WTC11 (cell line): ENCODE data around the gene ALK. TPM values are rescaled to one million over a fixed set of nuclear protein-coding genes. Genes with fewer than 3 reads are reported as not detected.

ENCODE experiments used
- ATAC-seq: fragments of 200-7000 bp; cut with Tn5 transposase; 2 replicates; pipeline ENCODE4 v1.10.0; 2021; ENCODE audit warnings: mild to moderate bottlenecking, moderate library complexity
- CTCF ChIA-PET: fragments of 300-600 bp; sonication (Branson Sonifier 250); formaldehyde crosslinking; loops from one replicate; lab custom pipeline; 2021; ENCODE audit warnings: antibody characterized with exemption; lab: Charles Lee
- POLR2A ChIA-PET: fragments of 350-600 bp; sonication (Branson Sonifier 250); formaldehyde crosslinking; loops from one replicate; lab custom pipeline; 2021; ENCODE audit warnings: antibody characterized with exemption; lab: Charles Lee
- DNase-seq: peaks from one replicate; pipeline ENCODE4 v3.0.0; 2021; ENCODE audit warnings: low spot score
- H3K27ac Mint-ChIP-seq: 2 replicates; pipeline ENCODE4 v1.8.0; 2021; ENCODE audit warnings: mixed read lengths
- H3K27me3 Mint-ChIP-seq: 2 replicates; pipeline ENCODE4 v1.8.0; 2021; ENCODE audit warnings: low read depth, mild to moderate bottlenecking, moderate library complexity, mixed read lengths
- H3K36me3 Mint-ChIP-seq: 2 replicates; pipeline ENCODE4 v1.8.0; 2021; ENCODE audit warnings: mixed read lengths
- H3K4me1 Mint-ChIP-seq: 2 replicates; pipeline ENCODE4 v1.8.0; 2022; ENCODE audit warnings: mixed read lengths
- H3K4me3 Mint-ChIP-seq: 2 replicates; pipeline ENCODE4 v1.8.0; 2021; ENCODE audit warnings: mild to moderate bottlenecking, moderate library complexity, mixed read lengths
- H3K9me3 Mint-ChIP-seq: 2 replicates; pipeline ENCODE4 v1.8.0; 2021; ENCODE audit warnings: mixed read lengths
- AR ChIP-seq: fragments of 250-450 bp; sonication (Bioruptor Pico); IDR thresholded peaks from 2 replicates; pipeline ENCODE4 v1.9.0; 2021; ENCODE audit warnings: mild to moderate bottlenecking
- CREB1 ChIP-seq: sonication (generic); formaldehyde crosslinking; IDR thresholded peaks from 2 replicates; pipeline ENCODE4 v1.8.0; 2023; ENCODE audit warnings: mild to moderate bottlenecking, missing genetic modification reagents
- E2F4 ChIP-seq: sonication (generic); formaldehyde crosslinking; IDR thresholded peaks from 2 replicates; pipeline ENCODE4 v1.8.1; 2022; ENCODE audit warnings: low read depth, mild to moderate bottlenecking, moderate library complexity, missing genetic modification reagents, borderline replicate concordance
- ELF4 ChIP-seq: sonication (generic); formaldehyde crosslinking; IDR thresholded peaks from 2 replicates; pipeline ENCODE4 v1.8.1; 2022; ENCODE audit warnings: low read depth, mild to moderate bottlenecking, moderate library complexity, missing genetic modification reagents
- GTF2I ChIP-seq: fragments of 250-450 bp; sonication (Bioruptor Pico); conservative IDR thresholded peaks from 2 replicates; pipeline ENCODE4 v1.4.0; 2021; ENCODE audit warnings: mild to moderate bottlenecking
- HMGA2 ChIP-seq: fragments of 250-450 bp; sonication (Bioruptor Pico); IDR thresholded peaks from 2 replicates; pipeline ENCODE4 v1.4.0; 2021; ENCODE audit warnings: mild to moderate bottlenecking, moderate library complexity
- KAT7 ChIP-seq: sonication (generic); formaldehyde crosslinking; IDR thresholded peaks from 2 replicates; pipeline ENCODE4 v1.8.1; 2023; ENCODE audit warnings: missing genetic modification reagents, mild to moderate bottlenecking, borderline replicate concordance
- MLX ChIP-seq: sonication (generic); formaldehyde crosslinking; IDR thresholded peaks from 2 replicates; pipeline ENCODE4 v1.8.1; 2023; ENCODE audit warnings: mild to moderate bottlenecking, missing genetic modification reagents, moderate library complexity
- NR1H2 ChIP-seq: sonication (generic); formaldehyde crosslinking; IDR thresholded peaks from 2 replicates; pipeline ENCODE4 v1.9.0; 2021; ENCODE audit warnings: mild to moderate bottlenecking, moderate library complexity, missing genetic modification reagents
- NR2C2 ChIP-seq: sonication (generic); formaldehyde crosslinking; IDR thresholded peaks from 2 replicates; pipeline ENCODE4 v1.8.0; 2022; ENCODE audit warnings: mild to moderate bottlenecking, missing genetic modification reagents
- OVOL2 ChIP-seq: fragments of 250-450 bp; sonication (Bioruptor Pico); IDR thresholded peaks from 2 replicates; pipeline ENCODE4 v1.9.0; 2021; ENCODE audit warnings: mild to moderate bottlenecking, borderline replicate concordance
- SMAD3 ChIP-seq: sonication (generic); formaldehyde crosslinking; IDR thresholded peaks from 2 replicates; pipeline ENCODE4 v1.8.0; 2022; ENCODE audit warnings: missing genetic modification reagents, mild to moderate bottlenecking, borderline replicate concordance
- TEAD1 ChIP-seq: sonication (generic); formaldehyde crosslinking; IDR thresholded peaks from 2 replicates; pipeline ENCODE4 v1.8.0; 2022; ENCODE audit warnings: mild to moderate bottlenecking, missing genetic modification reagents
- TP53 ChIP-seq: sonication (generic); formaldehyde crosslinking; IDR thresholded peaks from 2 replicates; pipeline ENCODE4 v1.8.1; 2023; ENCODE audit warnings: mild to moderate bottlenecking, missing genetic modification reagents
- ZBTB43 ChIP-seq: sonication (generic); formaldehyde crosslinking; IDR thresholded peaks from 2 replicates; pipeline ENCODE4 v1.8.1; 2023; ENCODE audit warnings: mild to moderate bottlenecking, missing genetic modification reagents
- ZNF219 ChIP-seq: sonication (generic); formaldehyde crosslinking; IDR thresholded peaks from 2 replicates; pipeline ENCODE4 v1.8.0; 2023; ENCODE audit warnings: missing genetic modification reagents, mild to moderate bottlenecking, borderline replicate concordance
- ZNF396 ChIP-seq: fragments of 250-450 bp; sonication (Bioruptor Pico); IDR thresholded peaks from 2 replicates; pipeline ENCODE4 v1.8.0; 2021; ENCODE audit warnings: mild to moderate bottlenecking, moderate library complexity, borderline replicate concordance
- total RNA-seq: library from RNA; stranded (reverse); gene quantifications from 3 replicates; pipeline ENCODE4 v1.2.3, GENCODE V29; 2021
- TF ChIP-seq, protein P1 (sequence below): fragments of 250-450 bp; sonication (Bioruptor Pico); IDR thresholded peaks from 2 replicates; pipeline ENCODE4 v1.9.0; 2021; ENCODE audit warnings: moderate library complexity, mild to moderate bottlenecking, inconsistent platforms, borderline replicate concordance
- TF ChIP-seq, protein P2 (sequence below): sonication (generic); formaldehyde crosslinking; IDR thresholded peaks from 2 replicates; pipeline ENCODE4 v1.8.1; 2023; ENCODE audit warnings: mild to moderate bottlenecking, missing genetic modification reagents, moderate library complexity
- TF ChIP-seq, protein P3 (sequence below): sonication (generic); formaldehyde crosslinking; IDR thresholded peaks from 2 replicates; pipeline ENCODE4 v1.8.1; 2023; ENCODE audit warnings: mild to moderate bottlenecking, moderate library complexity, missing genetic modification reagents
- TF ChIP-seq, protein P4 (sequence below): fragments of 250-450 bp; sonication (Bioruptor Pico); IDR thresholded peaks from 2 replicates; pipeline ENCODE4 v2.1.2; 2022; ENCODE audit warnings: mild to moderate bottlenecking, moderate library complexity

ALK gene
- total RNA-seq, 1 experiment from 2014 or later = not detected

DNA sequence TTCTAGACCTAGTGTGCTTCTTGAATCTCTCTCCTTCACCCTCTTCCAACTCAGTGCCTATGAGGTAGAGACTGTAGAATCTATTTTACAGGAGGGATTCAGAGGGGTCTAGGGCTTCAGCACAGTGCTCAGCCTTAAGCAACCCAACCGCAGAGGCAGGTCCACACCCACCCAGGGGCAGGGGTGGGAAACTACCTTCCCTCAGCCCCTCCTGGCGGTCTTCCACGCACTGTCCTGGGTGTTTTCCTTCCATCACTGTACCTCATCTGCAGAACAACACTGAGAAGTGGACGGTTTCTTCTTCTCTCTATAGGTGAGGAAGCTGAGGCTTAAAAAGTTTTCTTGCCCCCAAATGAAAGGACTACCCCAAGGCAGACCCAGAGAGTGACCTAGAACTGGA is 222.3 kb downstream of the ALK start (continued):
- TF ChIP-seq, protein P1, sequence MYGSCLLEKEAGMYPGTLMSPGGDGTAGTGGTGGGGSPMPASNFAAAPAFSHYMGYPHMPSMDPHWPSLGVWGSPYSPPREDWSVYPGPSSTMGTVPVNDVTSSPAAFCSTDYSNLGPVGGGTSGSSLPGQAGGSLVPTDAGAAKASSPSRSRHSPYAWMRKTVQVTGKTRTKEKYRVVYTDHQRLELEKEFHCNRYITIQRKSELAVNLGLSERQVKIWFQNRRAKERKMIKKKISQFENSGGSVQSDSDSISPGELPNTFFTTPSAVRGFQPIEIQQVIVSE (CRISPR knock-in tag) = no peak
- TF ChIP-seq HMGA2 (CRISPR knock-in tag) (no peak), NR1H2 (CRISPR knock-in tag) (no peak), TP53 (CRISPR knock-in tag) (no peak)

DNA sequence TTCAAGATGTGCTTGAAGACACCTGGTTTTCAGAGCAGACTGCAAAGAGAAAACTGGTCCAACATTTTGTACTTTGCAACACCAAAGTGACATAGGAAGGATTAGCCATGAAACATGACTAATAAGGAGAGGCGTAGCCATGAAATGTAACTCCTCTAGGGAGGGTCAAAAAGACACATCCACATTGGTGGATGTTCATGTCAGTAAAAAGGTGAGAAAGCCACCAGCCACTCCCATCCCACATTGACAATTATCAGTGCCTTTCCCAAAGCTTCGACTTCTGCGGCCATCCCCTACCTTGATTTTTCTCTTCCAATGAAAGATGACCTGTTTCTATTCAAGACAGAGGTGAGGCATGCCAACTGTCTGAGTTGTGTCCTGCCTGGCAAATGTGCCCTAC is 223.2 kb downstream of the ALK start:
- Mint-ChIP-seq H3K9me3 (peaks cover 8% of the 10 kb centered on the region; the same call in 1 of the 2 replicates), H3K4me3 (no peak overlapping the region), H3K27me3 (no peaks in the 10 kb centered on the region), H3K27ac (no peak overlapping the region), H3K4me1 (peaks cover 9% of the 10 kb centered on the region), H3K36me3 (no peaks in the 10 kb centered on the region)
- TF ChIP-seq, protein P1 (CRISPR knock-in tag) = no peak
- no peak for TF ChIP-seq E2F4 (CRISPR knock-in tag)
- TF ChIP-seq, protein P2, sequence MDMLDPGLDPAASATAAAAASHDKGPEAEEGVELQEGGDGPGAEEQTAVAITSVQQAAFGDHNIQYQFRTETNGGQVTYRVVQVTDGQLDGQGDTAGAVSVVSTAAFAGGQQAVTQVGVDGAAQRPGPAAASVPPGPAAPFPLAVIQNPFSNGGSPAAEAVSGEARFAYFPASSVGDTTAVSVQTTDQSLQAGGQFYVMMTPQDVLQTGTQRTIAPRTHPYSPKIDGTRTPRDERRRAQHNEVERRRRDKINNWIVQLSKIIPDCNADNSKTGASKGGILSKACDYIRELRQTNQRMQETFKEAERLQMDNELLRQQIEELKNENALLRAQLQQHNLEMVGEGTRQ = no peak
- no peak for TF ChIP-seq NR2C2
- TF ChIP-seq ELF4 = no peak
- TF ChIP-seq OVOL2 (CRISPR knock-in tag) = no peak
- TF ChIP-seq ZBTB43 = no peak
- TF ChIP-seq TEAD1 (CRISPR knock-in tag) = no peak
- TF ChIP-seq CREB1 (CRISPR knock-in tag) = no peak
- TF ChIP-seq, protein P3, sequence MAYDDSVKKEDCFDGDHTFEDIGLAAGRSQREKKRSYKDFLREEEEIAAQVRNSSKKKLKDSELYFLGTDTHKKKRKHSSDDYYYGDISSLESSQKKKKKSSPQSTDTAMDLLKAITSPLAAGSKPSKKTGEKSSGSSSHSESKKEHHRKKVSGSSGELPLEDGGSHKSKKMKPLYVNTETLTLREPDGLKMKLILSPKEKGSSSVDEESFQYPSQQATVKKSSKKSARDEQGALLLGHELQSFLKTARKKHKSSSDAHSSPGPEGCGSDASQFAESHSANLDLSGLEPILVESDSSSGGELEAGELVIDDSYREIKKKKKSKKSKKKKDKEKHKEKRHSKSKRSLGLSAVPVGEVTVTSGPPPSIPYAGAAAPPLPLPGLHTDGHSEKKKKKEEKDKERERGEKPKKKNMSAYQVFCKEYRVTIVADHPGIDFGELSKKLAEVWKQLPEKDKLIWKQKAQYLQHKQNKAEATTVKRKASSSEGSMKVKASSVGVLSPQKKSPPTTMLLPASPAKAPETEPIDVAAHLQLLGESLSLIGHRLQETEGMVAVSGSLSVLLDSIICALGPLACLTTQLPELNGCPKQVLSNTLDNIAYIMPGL = no peak
- no peak for TF ChIP-seq GTF2I (CRISPR knock-in tag)
- TF ChIP-seq KAT7 = no peak
- no peak for TF ChIP-seq ZNF219
- TF ChIP-seq, protein P4, sequence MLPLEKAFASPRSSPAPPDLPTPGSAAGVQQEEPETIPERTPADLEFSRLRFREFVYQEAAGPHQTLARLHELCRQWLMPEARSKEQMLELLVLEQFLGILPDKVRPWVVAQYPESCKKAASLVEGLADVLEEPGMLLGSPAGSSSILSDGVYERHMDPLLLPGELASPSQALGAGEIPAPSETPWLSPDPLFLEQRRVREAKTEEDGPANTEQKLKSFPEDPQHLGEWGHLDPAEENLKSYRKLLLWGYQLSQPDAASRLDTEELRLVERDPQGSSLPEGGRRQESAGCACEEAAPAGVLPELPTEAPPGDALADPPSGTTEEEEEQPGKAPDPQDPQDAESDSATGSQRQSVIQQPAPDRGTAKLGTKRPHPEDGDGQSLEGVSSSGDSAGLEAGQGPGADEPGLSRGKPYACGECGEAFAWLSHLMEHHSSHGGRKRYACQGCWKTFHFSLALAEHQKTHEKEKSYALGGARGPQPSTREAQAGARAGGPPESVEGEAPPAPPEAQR (CRISPR knock-in tag) = no peak
- no peak for ATAC-seq
- CTCF ChIA-PET = no interaction called here
- POLR2A ChIA-PET = no interaction called here
- no peak for DNase-seq

DNA sequence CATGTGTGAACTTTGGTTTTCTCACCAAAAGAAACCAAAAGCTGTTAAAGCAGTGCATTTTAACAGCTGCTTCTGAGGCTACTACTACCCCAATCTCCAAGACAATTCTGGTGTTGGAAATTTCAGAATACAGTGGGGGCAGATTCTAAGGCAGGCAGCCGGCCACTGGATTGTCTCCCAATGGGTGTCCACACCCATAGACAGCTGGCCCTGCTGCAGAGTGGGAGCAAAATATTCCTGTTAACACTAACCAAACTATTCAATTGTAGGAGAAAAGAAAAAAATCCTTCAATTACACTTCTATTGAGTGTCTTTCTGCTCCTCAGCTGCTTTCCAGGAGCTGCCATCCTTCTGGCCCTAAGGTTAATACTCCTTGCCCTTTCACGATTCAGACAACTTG is 223.7 kb downstream of the ALK start:
- no peak for DNase-seq
- H3K27me3 Mint-ChIP-seq = no peaks in the 10 kb centered on the region
- ChIA-PET POLR2A (no interaction called here), CTCF (no interaction called here)
- H3K27ac Mint-ChIP-seq = no peak overlapping the region
- H3K9me3 Mint-ChIP-seq = peaks cover 12% of the 10 kb centered on the region
- peaks cover 7% of the 10 kb centered on the region for H3K4me1 Mint-ChIP-seq
- ATAC-seq = no peak
- H3K36me3 Mint-ChIP-seq = no peaks in the 10 kb centered on the region
- no peak overlapping the region for H3K4me3 Mint-ChIP-seq
- no peak for TF ChIP-seq ZBTB43
- no peak for TF ChIP-seq SMAD3 (CRISPR knock-in tag)
- no peak for TF ChIP-seq AR
- TF ChIP-seq ZNF396 (CRISPR knock-in tag) = no peak
- no peak for TF ChIP-seq MLX
